Measurements from ENCODE around the gene RNF215. TPM values are rescaled to one million over a fixed set of nuclear protein-coding genes. Genes with fewer than 3 reads are reported as not detected.

Gene RNF215
- polyA plus RNA-seq, 1 experiment, result 11.4 TPM

GRCh38 chr22:30416403-30416802 is 29.2 kb upstream of the RNF215 start:
- Histone ChIP-seq H3K9me3 (ENCODE audit: control insufficient read depth, insufficient read depth, low read length) (no peaks in the 10 kb centered on the region), H3K27ac (ENCODE audit: low read depth, low read length) (peak overlapping the region; percentile 52), H3K27me3 (ENCODE audit: control insufficient read depth, insufficient read depth, low read length) (no peaks in the 10 kb centered on the region), H3K4me3 (ENCODE audit: low read depth, low read length) (no peak overlapping the region)
- no peak for TF ChIP-seq CTCF (IDR thresholded peaks at IDR 0.05; ENCODE audit: low read depth, low read length)
- POLR2A ChIA-PET, result no interaction called here
- no peak for DNase-seq (ENCODE audit: low read depth, low spot score)
- CTCF ChIA-PET, result no interaction called here

GRCh38 chr22:30414525-30415047 is 27.4 kb upstream of the RNF215 start:
- TF ChIP-seq CTCF (IDR thresholded peaks at IDR 0.05; ENCODE audit: low read depth, low read length), result no peak
- no peak overlapping the region for H3K4me3 ChIP-seq (ENCODE audit: low read depth, low read length)
- no peaks in the 10 kb centered on the region for H3K9me3 ChIP-seq (ENCODE audit: control insufficient read depth, insufficient read depth, low read length)
- no peak for DNase-seq (ENCODE audit: low read depth, low spot score)
- no peaks in the 10 kb centered on the region for H3K27me3 ChIP-seq (ENCODE audit: control insufficient read depth, insufficient read depth, low read length)
- ChIA-PET POLR2A (interaction anchor here (1.2 kb wide), 1 partner anchor 17 kb away, joined by 3 read pairs; no protein-coding TSS in a partner anchor), CTCF (interaction anchor here (0.8 kb wide), 1 partner anchor 20 kb away, joined by 3 read pairs; no protein-coding TSS in a partner anchor)
- no peak overlapping the region for H3K27ac ChIP-seq (ENCODE audit: low read depth, low read length)

GRCh38 chr22:30413745-30414524 is 26.7 kb upstream of the RNF215 start:
- H3K27me3 ChIP-seq (ENCODE audit: control insufficient read depth, insufficient read depth, low read length), result no peaks in the 10 kb centered on the region
- DNase-seq (ENCODE audit: low read depth, low spot score), result no peak
- TF ChIP-seq CTCF (IDR thresholded peaks at IDR 0.05; ENCODE audit: low read depth, low read length), result no peak
- CTCF ChIA-PET, result interaction anchor here (0.8 to 1.4 kb wide), 3 partner anchors 10 to 26 kb away, joined by 3 to 5 read pairs (median 4); no protein-coding TSS in a partner anchor
- peak overlapping the region; percentile 21 for H3K27ac ChIP-seq (ENCODE audit: low read depth, low read length)
- POLR2A ChIA-PET, result interaction anchor here (0.8 to 1.2 kb wide), 2 partner anchors 11 to 16 kb away, joined by 3 read pairs; no protein-coding TSS in a partner anchor
- H3K9me3 ChIP-seq (ENCODE audit: control insufficient read depth, insufficient read depth, low read length), result no peaks in the 10 kb centered on the region
- H3K4me3 ChIP-seq (ENCODE audit: low read depth, low read length), result no peak overlapping the region

- ChIA-PET POLR2A (interaction anchor here (0.7 kb wide), 1 partner anchor 66 kb away, joined by 9 read pairs; no protein-coding TSS in a partner anchor), CTCF (interaction anchor here (1.3 to 1.4 kb wide), 2 partner anchors 11 to 25 kb away, joined by 4 to 5 read pairs; no protein-coding TSS in a partner anchor)
- H3K4me3 ChIP-seq (ENCODE audit: low read depth, low read length), result no peak overlapping the region
- no peaks in the 10 kb centered on the region for H3K9me3 ChIP-seq (ENCODE audit: control insufficient read depth, insufficient read depth, low read length)
- H3K27ac ChIP-seq (ENCODE audit: low read depth, low read length), result no peak overlapping the region
- no peak for TF ChIP-seq CTCF (IDR thresholded peaks at IDR 0.05; ENCODE audit: low read depth, low read length)
- H3K27me3 ChIP-seq (ENCODE audit: control insufficient read depth, insufficient read depth, low read length), result no peaks in the 10 kb centered on the region
- no peak for DNase-seq (ENCODE audit: low read depth, low spot score)
Measured at GRCh38 chr22:30413001-30413400, 25.8 kb upstream of the RNF215 start.

- TF ChIP-seq CTCF (IDR thresholded peaks at IDR 0.05; ENCODE audit: low read depth, low read length), result no peak
- Histone ChIP-seq H3K27ac (ENCODE audit: low read depth, low read length) (no peak overlapping the region), H3K27me3 (ENCODE audit: control insufficient read depth, insufficient read depth, low read length) (no peaks in the 10 kb centered on the region), H3K4me3 (ENCODE audit: low read depth, low read length) (no peak overlapping the region), H3K9me3 (ENCODE audit: control insufficient read depth, insufficient read depth, low read length) (no peaks in the 10 kb centered on the region)
- POLR2A ChIA-PET, result no interaction called here
- no peak for DNase-seq (ENCODE audit: low read depth, low spot score)
- CTCF ChIA-PET, result interaction anchor here (0.6 kb wide), 1 partner anchor 822 kb away, joined by 4 read pairs; no protein-coding TSS in a partner anchor
Measured at GRCh38 chr22:30411780-30412179, 24.6 kb upstream of the RNF215 start.

All from AG04450 (cell line).